ENCODE results near the gene GNB5.
"Not testable (repeated sequence)": the region's sequence is repeated elsewhere in the genome, so short reads cannot be mapped to it uniquely, and the experiment has no call there.

The GNB5 gene

GRCh38 chr15:52206446-52206845 lies 15.3 kb upstream of the GNB5 start:
- DNase-seq, result no peak

GRCh38 chr15:52204657-52205056 lies 13.5 kb upstream of the GNB5 start:
- no peak for DNase-seq

GRCh38 chr15:52200831-52201365 lies 9.7 kb upstream of the GNB5 start:
- no peak for DNase-seq

GRCh38 chr15:52199271-52199670 lies 8.1 kb upstream of the GNB5 start:
- no peak for DNase-seq

- no peak for DNase-seq
Measured at GRCh38 chr15:52196891-52197290, 5.7 kb upstream of the GNB5 start.

GRCh38 chr15:52193791-52194190 lies 2.6 kb upstream of the GNB5 start:
- DNase-seq, result no peak

GRCh38 chr15:52193321-52193720 lies 2.1 kb upstream of the GNB5 start:
- no peak for DNase-seq

- DNase-seq, result no peak
Measured at GRCh38 chr15:52186651-52187486, 4.3 kb downstream of the GNB5 start.

- no peak for DNase-seq
Measured at GRCh38 chr15:52185151-52185561, 6.0 kb downstream of the GNB5 start.

- no peak for DNase-seq
Measured at GRCh38 chr15:52184721-52185120, 6.5 kb downstream of the GNB5 start.

GRCh38 chr15:52183562-52184173 lies 7.5 kb downstream of the GNB5 start:
- no peak for DNase-seq

GRCh38 chr15:52181938-52182780 lies 9.0 kb downstream of the GNB5 start:
- no peak for DNase-seq

- DNase-seq, result no peak
Measured at GRCh38 chr15:52180851-52181450, 10.2 kb downstream of the GNB5 start.

- DNase-seq, result no peak
Measured at GRCh38 chr15:52180196-52180835, 10.9 kb downstream of the GNB5 start.

GRCh38 chr15:52179278-52180195 lies 11.7 kb downstream of the GNB5 start:
- peak; percentile 70 to 86 for DNase-seq

- DNase-seq, result no peak
Measured at GRCh38 chr15:52178765-52179164, 12.4 kb downstream of the GNB5 start.

GRCh38 chr15:52172869-52173268 lies 18.3 kb downstream of the GNB5 start:
- DNase-seq, result peak in 1 of 2 experiments; percentile 32

GRCh38 chr15:52171807-52172206 lies 19.4 kb downstream of the GNB5 start:
- DNase-seq, result no peak

- DNase-seq, result no peak
Measured at GRCh38 chr15:52171386-52171785, 19.8 kb downstream of the GNB5 start.

- DNase-seq, result not testable (repeated sequence)
Measured at GRCh38 chr15:52170199-52170598, 21.0 kb downstream of the GNB5 start.

- peak; percentile 31 to 73 for DNase-seq
Measured at GRCh38 chr15:52165494-52166131, 25.6 kb downstream of the GNB5 start.

Data from NCI-H2081 (cell line).